DMS79 treated with DMSO at 0.1 percent for 48 hours (cell line): ENCODE data around the gene ZNF57.
"Not testable (repeated sequence)": the region's sequence is repeated elsewhere in the genome, so short reads cannot be mapped to it uniquely, and the experiment has no call there.

Experiments
- DNase-seq: peaks from one replicate; lab custom pipeline; 2025; lab: John Stamatoyannopoulos, UW

ZNF57 gene

DNA sequence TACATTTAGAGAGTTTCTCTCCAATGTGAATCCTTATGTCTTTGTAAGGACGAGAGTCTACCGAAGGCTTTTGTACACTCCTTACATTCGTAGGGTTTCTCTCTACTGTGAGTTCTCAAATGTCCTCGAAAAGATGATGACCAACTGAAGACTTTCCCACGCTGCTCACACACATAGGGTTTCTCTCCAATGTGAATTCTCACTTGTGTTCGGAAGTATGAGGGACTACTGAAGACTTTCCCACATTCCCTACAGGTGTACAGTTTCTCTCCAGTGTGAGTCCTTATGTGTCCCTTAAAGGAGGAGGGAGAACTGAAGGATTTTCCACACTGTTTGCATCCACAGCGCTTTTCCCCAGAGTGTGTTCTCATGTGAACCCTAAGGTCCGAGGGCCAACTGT is 4.0 kb upstream of the ZNF57 start:
- no peak for DNase-seq

DNA sequence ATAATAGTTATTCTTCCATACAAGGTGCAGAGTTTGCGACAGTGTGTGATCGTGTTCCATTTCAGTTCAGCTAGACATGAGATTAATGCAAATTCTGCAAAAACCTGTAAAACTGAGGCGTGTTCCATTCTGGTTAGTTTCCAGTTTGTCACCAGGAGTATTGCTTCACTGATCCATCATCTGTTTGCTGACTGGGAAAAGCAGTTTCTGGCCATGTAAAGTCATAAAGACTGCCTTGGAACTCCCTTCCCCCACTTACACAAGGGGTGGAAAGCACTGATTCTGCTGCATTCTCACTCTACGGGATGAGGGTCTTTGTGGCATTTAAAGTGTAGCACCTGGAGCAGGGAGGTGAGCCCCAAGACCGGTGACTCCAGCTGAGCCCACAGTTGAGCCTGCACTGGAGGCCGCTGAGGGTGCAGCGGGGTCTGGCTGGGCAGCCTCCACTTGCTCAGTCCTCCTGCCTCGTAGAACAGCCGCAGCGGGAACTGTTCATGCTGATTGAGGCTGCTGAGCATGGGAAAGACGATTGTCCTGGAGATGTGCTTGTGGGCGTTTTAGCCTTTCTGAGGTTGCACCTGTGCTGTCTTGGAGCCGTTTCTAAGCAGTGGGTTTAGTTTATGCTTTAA is 2.0 kb downstream of the ZNF57 start:
- no peak for DNase-seq

DNA sequence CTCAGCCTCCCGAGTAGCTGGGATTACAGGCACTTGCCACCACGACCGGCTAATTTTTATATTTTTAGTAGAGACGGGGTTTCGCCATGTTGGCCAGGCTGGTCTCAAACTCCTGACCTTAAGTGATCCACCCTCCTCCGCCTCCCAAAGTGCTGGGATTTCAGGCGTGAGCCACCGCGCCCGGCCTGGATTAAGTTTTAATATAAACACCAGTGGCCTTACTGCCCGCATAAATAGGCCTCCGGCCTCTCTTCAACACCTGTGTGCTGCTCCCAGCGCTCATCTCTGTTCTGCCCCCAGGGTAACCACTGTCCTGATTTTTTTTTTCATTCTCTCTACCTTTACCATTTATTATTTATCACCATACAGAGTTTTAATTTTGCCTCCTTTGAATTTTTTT is 2.6 kb downstream of the ZNF57 start:
- not testable (repeated sequence) for DNase-seq

DNA sequence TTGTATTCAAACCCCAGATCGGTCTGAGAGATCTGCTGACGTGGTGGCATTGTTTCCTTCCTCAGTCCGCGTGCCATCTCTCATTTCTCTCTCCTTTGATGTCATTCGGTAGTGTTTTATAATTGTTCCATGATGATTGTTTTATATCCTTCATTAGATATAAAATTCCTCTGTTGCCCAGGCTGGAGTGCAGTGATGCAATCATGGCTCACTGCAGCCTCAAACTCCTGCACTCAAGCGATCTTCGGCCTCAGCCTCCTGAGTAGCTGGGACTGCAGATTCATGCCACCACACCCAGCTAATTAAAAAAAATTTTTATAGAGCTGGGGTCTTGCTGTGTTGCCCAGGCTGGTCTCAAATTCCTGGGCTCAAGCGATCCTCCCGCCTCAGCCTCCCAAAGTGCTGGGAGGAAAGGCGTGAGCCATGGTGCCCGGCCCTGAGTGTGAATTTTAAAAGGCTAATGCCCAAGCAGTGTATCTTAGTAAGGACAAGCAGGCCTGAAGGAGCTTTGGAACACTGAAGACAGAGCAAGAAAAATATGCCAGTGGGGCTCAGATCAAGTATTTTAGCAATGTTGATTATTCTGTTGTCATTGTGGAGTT is 5.3 kb downstream of the ZNF57 start:
- no peak for DNase-seq

DNA sequence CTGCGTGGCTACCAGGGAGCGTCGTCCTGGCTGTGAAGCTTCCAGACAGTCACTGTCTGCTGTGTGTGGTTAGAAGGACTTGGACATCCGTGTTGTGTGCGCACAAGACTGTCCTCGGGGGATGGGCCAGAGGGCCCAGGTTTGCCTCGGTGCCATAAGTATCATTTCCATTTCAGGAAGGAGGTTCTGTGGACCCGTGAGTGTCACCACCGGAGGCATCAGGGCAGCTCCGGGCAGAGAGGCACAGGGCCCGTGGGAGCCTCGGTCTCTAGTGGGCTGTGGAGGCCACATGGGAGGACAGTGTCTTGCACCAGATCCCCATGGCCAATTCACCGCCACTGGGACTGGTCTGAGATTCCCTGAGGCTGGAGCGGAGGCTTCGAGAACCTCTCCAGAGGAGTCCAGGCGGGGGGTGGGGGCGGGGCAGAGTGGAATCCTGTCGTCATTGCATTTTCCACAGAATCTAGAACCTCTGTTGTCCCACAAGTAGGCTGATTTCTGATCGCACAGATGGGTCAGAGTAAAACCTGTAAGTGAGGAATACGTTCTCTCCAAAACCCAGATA is 6.0 kb downstream of the ZNF57 start:
- no peak for DNase-seq

DNA sequence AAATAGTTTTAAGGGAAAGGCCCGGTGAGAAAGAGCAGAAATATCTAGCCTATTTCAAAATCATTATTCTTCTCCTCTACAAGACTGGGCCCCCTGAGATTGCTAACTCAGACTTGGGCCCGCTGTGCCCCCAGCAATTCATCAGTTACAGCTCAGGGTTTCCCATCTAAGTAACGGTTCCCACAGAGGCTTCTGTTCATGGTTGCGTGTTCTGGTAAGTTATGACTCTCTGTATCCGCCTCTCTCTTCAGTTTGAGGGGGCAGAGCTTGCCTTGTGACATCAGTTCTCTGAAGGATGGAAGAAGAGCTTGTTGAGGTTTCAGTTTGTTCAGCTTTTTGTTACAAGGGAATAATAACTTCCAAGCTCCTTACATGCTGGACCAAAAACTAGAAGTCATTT is 11.6 kb downstream of the ZNF57 start:
- DNase-seq = no peak

- DNase-seq = no peak
Observed at GRCh38 chr19:2917275-2918184, 16.8 kb downstream of the ZNF57 start.

DNA sequence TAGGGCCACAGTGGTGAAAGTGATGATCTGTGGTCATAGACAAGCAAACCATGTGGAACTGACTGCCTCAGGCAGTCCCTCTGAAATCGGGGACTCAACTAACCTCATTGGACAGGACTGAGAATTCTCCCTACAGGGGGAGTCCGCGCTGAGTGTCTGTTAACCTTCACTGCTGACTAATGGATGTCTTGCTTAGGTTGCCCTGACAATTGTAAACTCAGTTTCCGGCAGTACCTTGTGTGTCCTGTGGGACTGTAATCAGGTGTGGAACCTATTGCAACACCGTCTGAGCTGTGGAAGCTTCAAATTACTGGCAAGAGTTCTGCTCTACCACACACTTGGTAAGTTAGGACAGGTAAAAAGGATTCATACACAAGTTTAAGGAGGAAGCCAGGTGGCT is 22.3 kb downstream of the ZNF57 start:
- DNase-seq = peak; percentile 13

DNA sequence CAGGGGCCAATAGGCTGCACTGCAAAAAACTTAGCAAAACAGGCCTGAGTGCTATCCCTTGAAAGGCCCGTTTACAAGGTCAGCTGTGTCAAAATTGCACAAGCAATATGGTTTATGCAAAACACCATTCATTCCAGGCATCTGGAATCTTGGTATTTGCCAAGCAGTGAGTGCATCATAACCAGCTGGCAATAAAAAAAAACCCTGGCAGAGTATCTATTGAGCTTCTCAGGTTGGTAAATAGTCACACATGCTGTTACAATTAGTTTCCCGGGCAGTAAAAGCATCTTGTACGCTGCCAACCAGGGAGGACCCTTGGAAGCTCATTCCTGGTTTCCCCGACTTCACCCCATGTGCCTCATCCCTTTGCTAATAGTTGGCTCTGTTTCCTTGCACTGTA is 22.8 kb downstream of the ZNF57 start:
- DNase-seq = peak; percentile 51

DNA sequence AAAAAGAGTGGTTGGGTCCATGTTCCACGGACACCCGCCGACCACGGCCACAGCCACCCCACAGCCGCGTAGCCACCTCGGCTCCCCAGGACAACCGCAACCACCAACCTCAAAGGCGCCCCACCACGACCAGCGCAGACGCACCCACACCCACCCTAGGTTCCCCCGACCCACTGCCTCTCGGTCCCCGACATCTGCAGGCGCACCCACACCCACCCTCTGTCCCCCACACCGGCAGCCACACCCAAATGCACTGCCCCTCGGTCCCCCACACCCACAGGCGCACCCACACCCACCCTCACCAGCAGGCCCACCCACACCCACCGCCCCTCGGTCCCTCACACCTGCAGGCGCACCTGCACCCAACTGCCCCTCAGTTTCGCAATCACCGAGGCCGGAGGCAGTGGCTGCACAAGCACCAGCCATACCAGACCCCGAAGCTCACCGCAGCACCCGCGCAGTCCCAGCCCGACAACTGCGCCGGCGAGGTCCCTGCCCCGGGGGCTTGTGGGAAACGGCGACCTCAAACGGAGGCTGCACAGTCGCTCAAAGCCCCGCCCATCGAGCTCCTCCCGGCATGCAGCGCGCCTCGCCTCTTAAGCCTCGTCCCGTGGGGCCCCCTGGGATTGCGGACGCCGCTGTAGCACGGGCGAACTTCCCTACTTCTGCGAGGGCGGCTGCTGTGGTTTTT is 25.8 kb downstream of the ZNF57 start:
- DNase-seq = no peak

- DNase-seq = no peak
Observed at GRCh38 chr19:2927032-2927430, 26.3 kb downstream of the ZNF57 start.

GRCh38 chr19:2933490-2933910 is 32.8 kb downstream of the ZNF57 start:
- DNase-seq = no peak

GRCh38 chr19:2935863-2936262 is 35.1 kb downstream of the ZNF57 start:
- DNase-seq = not testable (repeated sequence)

- DNase-seq = no peak
Observed at GRCh38 chr19:2942928-2943640, 42.4 kb downstream of the ZNF57 start.

GRCh38 chr19:2944403-2944774 is 43.7 kb downstream of the ZNF57 start:
- DNase-seq = no peak

DNA sequence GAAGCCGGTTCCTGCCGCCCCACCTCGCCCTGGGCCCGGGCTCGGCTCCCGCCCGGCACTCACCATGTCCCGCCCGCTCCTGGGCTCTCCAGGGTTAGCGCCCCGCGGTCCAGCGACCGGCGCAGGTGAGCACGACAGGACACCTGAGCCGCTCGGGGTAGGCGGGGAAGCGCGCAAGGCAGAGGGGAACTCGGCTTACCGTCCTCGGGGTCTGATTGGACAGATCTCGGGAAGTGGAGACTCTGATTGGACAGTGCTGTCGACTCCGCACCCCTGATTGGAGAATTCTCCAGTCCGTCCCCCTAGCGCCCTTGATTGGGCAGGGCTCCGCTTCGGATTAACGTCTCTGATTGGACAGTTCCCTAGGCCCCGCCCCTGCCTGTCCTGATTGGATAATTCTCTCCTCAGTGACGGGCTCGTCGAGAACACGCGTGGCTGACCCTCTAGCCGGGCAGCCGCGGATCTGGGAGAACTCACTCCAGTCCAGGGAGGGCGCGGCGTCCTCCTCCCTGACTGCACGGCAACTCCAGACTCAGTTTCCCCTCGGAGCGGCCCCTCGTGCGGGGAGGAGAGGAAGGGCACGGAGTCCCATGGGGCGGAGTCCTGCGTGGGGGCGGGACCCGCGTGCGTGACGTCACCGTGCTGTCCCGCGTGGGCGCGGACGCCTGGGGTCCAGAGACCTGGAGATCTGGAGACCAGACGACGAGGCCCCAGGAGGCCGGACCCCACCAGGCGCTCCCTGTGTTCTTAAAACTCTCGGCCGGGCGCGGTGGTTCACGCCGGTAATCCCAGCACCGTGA is 44.2 kb downstream of the ZNF57 start, which contains the start of gene ZNF77:
Gene ZNF77, minus strand, starts transcription at position 197 of the 800 bp plus-strand sequence. Its CDS starts 131 bp downstream, at position 66.
- DNase-seq = peak; percentile 99

GRCh38 chr19:2945575-2946184 is 45.0 kb downstream of the ZNF57 start:
- DNase-seq = no peak

- peak; percentile 32 for DNase-seq
Observed at GRCh38 chr19:2949939-2950285, 49.2 kb downstream of the ZNF57 start.

- DNase-seq = peak; percentile 99
Observed at GRCh38 chr19:2950286-2951124, 49.8 kb downstream of the ZNF57 start.
